HEK293 (cell line): Measurements from ENCODE around the gene CNNM1.
A peak's percentile ranks its signal among the peaks of the same experiment; 100 is the strongest.

Source experiments
- CTCF ChIP-seq: fragments of 450-650 bp; formaldehyde crosslinking; IDR thresholded peaks from 2 replicates; pipeline ENCODE4 v1.5.1; 2016; ENCODE audit warnings: missing biosample characterization, missing genetic modification characterization
- HOXA7 ChIP-seq: sonication (generic); formaldehyde crosslinking; IDR thresholded peaks from 2 replicates; pipeline ENCODE4 v1.8.1; 2022; ENCODE audit warnings: missing genetic modification reagents, borderline replicate concordance
- MYNN ChIP-seq: fragments of 450-650 bp; formaldehyde crosslinking; IDR thresholded peaks from 2 replicates; pipeline ENCODE4 v1.5.1; 2016; ENCODE audit warnings: missing biosample characterization, missing genetic modification characterization, borderline replicate concordance
- PBX3 ChIP-seq: sonication (generic); formaldehyde crosslinking; IDR thresholded peaks from 2 replicates; pipeline ENCODE4 v1.8.1; 2022; ENCODE audit warnings: mild to moderate bottlenecking, moderate library complexity, missing genetic modification reagents
- TCF7L2 ChIP-seq: IDR thresholded peaks from 2 replicates; pipeline ENCODE4 v1.6.1; 2011; ENCODE audit warnings: low read depth, mild to moderate bottlenecking, inconsistent platforms, low read length, moderate library complexity, borderline replicate concordance
- ZBTB26 ChIP-seq: fragments of 450-650 bp; formaldehyde crosslinking; optimal IDR thresholded peaks from 2 replicates; pipeline ENCODE3; 2016; ENCODE audit warnings: missing biosample characterization, mild to moderate bottlenecking, missing genetic modification characterization
- ZNF121 ChIP-seq: fragments of 450-650 bp; formaldehyde crosslinking; IDR thresholded peaks from 2 replicates; pipeline ENCODE4 v1.5.1; 2016; ENCODE audit warnings: missing biosample characterization, missing genetic modification characterization
- ZNF16 ChIP-seq: fragments of 450-650 bp; formaldehyde crosslinking; IDR thresholded peaks from 2 replicates; pipeline ENCODE4 v1.5.1; 2016; ENCODE audit warnings: low read depth, missing biosample characterization, missing genetic modification characterization
- ZNF513 ChIP-seq: fragments of 450-650 bp; IDR thresholded peaks from 2 replicates; pipeline ENCODE4 v1.5.1; 2018; ENCODE audit warnings: missing biosample characterization, missing genetic modification characterization
- ZNF600 ChIP-seq: fragments of 450-650 bp; formaldehyde crosslinking; IDR thresholded peaks from 2 replicates; pipeline ENCODE4 v1.5.1; 2016; ENCODE audit warnings: missing biosample characterization, missing genetic modification characterization
- ZNF629 ChIP-seq: fragments of 450-650 bp; formaldehyde crosslinking; IDR thresholded peaks from 2 replicates; pipeline ENCODE4 v1.5.1; 2017; ENCODE audit warnings: missing biosample characterization, missing genetic modification characterization

GRCh38 chr10:99431190-99431760, 102.1 kb downstream of the CNNM1 start:
- TF ChIP-seq ZNF121 (tag by site-specific recombination) (no peak), ZNF629 (no peak), ZNF16 (tag by site-specific recombination) (no peak), CTCF (no peak), ZBTB26 (tag by site-specific recombination) (peak; percentile 50), ZNF513 (tag by site-specific recombination) (no peak), TCF7L2 (no peak), MYNN (tag by site-specific recombination) (no peak), PBX3 (CRISPR knock-in tag) (no peak), HOXA7 (CRISPR knock-in tag) (no peak), ZNF600 (tag by site-specific recombination) (peak; percentile 83)
